Measurements from ENCODE around the gene ARIH2.

ARIH2 gene

DNA sequence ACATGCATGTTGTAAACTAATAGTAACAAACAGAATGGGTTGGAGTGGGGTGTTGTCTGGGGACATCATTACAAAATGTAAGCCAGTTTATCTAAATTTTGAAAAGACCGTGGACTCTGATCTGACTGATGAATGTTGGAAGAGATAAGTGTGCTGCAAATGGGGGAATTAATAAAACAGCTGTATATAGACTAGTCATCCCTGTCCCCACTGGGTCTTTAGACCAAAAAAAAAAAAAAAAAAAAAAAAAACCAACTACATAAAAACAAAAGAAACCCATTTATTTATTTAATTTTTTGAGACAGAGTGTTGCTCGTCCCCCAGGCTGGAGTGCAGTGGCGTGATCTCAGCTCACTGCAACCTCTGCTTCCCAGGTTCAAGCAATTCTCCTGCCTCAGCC is 20.0 kb downstream of the ARIH2 start:
- intact Hi-C loops (cut with micrococcal nuclease) = no loop called here
- Mint-ChIP-seq H3K27me3 (no peaks in the 10 kb centered on the region), H3K4me1 (ENCODE audit: low read depth) (peaks cover 37% of the 10 kb centered on the region), H3K9me3 (no peaks in the 10 kb centered on the region), H3K4me3 (no peak overlapping the region), H3K36me3 (ENCODE audit: low read depth) (peaks cover 59% of the 10 kb centered on the region), H3K27ac (no peak overlapping the region)

DNA sequence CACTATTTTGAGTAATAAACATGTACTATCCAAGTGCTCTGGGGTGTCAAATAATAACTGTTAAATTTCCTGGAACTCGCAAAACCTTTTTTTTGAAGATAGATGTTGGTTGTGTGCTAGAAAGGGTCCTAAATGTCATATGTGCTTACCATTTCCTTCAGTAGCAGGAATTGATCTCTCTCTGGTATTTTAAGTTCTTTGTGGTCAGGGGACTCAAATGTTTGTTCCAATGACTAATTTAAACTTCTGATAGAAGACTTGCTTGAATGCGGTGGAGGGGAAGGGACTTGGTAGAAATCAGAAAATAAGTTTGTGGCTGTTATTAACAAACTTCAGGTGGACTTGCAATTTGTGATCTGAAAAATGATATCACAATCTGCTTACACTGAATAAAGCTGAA is 26.8 kb downstream of the ARIH2 start:
- Mint-ChIP-seq H3K4me3 (no peak overlapping the region), H3K27ac (no peak overlapping the region), H3K36me3 (ENCODE audit: low read depth) (peaks cover 46% of the 10 kb centered on the region), H3K27me3 (no peaks in the 10 kb centered on the region), H3K4me1 (ENCODE audit: low read depth) (peaks cover 10% of the 10 kb centered on the region), H3K9me3 (no peaks in the 10 kb centered on the region)
- intact Hi-C loops (cut with micrococcal nuclease) = no loop called here

DNA sequence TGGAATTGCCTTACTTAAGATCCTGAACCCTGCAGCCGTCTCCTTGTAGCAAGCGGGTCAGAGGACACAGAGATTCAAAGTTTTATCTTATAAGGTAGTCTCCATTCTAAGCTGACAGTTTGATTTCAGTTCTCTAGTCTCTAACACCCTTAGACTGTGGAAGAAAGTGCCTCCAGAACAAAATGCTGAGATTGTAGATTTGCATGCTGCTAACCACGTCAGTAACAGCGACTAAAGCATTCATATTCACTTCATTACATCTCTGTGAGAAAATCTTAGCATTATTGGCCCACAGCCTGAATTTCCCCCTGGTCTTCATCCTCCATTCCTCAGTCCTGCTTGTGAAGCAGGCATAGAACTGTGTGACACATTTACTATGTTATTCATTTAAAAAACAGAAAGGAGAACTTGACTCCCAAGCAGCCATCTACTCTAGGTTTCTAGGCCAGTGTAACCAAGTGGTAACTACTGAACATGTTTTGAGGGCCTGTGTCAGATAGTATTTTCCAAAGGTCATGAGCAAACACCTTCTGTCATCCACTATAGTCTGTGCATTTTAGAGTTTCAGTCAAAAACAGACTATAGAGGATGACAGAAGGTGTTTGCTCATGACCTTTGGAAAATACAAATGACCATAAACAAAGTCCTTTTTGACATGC is 27.4 kb downstream of the ARIH2 start:
- H3K27me3 Mint-ChIP-seq = no peaks in the 10 kb centered on the region
- intact Hi-C loops (cut with micrococcal nuclease) = no loop called here
- no peaks in the 10 kb centered on the region for H3K9me3 Mint-ChIP-seq
- H3K36me3 Mint-ChIP-seq (ENCODE audit: low read depth) = peaks cover 44% of the 10 kb centered on the region
- H3K4me1 Mint-ChIP-seq (ENCODE audit: low read depth) = peaks cover 10% of the 10 kb centered on the region
- H3K27ac Mint-ChIP-seq = no peak overlapping the region
- H3K4me3 Mint-ChIP-seq = no peak overlapping the region

- no peaks in the 10 kb centered on the region for H3K27me3 Mint-ChIP-seq
- H3K4me3 Mint-ChIP-seq = no peak overlapping the region
- H3K4me1 Mint-ChIP-seq (ENCODE audit: low read depth) = peaks cover 21% of the 10 kb centered on the region
- H3K27ac Mint-ChIP-seq = no peak overlapping the region
- no peaks in the 10 kb centered on the region for H3K9me3 Mint-ChIP-seq
- intact Hi-C loops (cut with micrococcal nuclease) = no loop called here
- peaks cover 41% of the 10 kb centered on the region for H3K36me3 Mint-ChIP-seq (ENCODE audit: low read depth)
Observed at GRCh38 chr3:48949376-48949717, 30.7 kb downstream of the ARIH2 start.

DNA sequence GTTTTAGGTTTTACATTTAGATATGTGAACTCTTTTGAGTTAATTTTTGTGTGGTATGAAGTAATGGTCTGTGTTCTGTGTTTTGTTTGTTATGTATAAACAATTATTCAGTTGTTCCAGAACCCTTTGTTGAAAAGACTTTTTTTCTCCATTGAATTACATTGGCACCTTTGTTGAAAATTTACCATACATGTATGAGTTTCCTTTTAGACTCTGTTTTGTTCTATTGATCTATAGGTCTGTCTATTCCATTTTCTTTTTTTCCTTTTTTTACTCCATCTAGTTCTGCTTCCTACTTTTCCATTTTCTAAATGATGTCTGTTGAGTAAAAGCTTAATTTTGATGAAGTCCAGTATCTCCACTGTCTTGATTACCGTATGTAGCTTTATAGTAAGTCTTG is 31.4 kb downstream of the ARIH2 start:
- peaks cover 21% of the 10 kb centered on the region for H3K4me1 Mint-ChIP-seq (ENCODE audit: low read depth)
- peaks cover 37% of the 10 kb centered on the region for H3K36me3 Mint-ChIP-seq (ENCODE audit: low read depth)
- intact Hi-C loops (cut with micrococcal nuclease) = no loop called here
- H3K9me3 Mint-ChIP-seq = no peaks in the 10 kb centered on the region
- no peak overlapping the region for H3K4me3 Mint-ChIP-seq
- no peaks in the 10 kb centered on the region for H3K27me3 Mint-ChIP-seq
- H3K27ac Mint-ChIP-seq = no peak overlapping the region

DNA sequence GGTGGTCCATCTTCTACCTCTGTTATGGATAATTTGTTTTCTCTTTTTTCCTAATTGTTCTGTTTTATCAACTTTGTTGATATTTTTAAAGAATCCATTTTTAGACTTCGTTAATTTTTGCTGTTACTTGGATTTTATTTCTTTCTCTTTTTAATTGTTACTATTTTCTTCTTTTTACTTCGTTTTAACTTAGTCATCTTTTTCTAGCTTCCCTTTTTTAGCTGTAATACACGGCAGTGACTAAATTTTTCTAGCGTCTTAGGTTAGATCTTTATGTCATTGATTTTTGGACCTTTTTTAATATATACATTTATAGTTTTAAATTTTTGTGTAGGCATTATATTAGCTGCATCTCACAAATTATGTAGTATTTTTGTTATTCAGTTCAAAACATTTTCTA is 33.1 kb downstream of the ARIH2 start:
- Mint-ChIP-seq H3K27me3 (no peaks in the 10 kb centered on the region), H3K4me3 (no peak overlapping the region), H3K9me3 (no peaks in the 10 kb centered on the region), H3K36me3 (ENCODE audit: low read depth) (peaks cover 42% of the 10 kb centered on the region), H3K27ac (no peak overlapping the region), H3K4me1 (ENCODE audit: low read depth) (peaks cover 21% of the 10 kb centered on the region)
- intact Hi-C loops (cut with micrococcal nuclease) = no loop called here

DNA sequence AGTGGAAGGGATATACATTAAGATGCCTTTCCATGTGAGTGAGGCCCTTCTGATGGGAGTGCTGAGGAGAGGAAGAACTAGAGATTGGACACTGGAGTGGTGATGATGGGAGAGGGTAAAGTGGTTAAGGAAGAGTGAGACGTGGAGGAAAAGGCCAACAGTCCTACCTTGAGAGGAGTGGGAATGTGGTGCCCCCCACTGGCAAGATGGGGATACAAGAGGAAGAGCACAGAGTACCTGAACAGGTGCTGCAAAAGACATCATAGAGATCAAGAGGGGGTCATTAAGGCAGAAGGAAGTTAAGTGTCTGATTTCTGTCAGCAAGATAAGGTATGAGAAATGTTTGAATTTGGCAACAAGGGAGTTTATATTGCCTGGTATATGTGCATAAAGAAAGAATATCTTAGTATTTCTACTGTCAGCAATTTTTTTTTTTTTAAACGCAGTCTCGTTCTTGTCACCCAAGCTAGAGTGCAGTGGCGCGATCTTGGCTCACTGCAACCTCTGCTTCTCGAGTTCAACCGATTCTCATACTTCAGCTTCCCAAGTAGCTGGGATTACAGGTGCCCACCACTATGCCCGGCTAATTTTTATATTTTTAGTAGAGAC is 34.0 kb downstream of the ARIH2 start:
- Mint-ChIP-seq H3K36me3 (ENCODE audit: low read depth) (peaks cover 47% of the 10 kb centered on the region), H3K27me3 (no peaks in the 10 kb centered on the region), H3K27ac (peak overlapping the region; percentile 3), H3K9me3 (no peaks in the 10 kb centered on the region), H3K4me3 (no peak overlapping the region), H3K4me1 (ENCODE audit: low read depth) (peaks cover 21% of the 10 kb centered on the region)
- intact Hi-C loops (cut with micrococcal nuclease) = no loop called here

DNA sequence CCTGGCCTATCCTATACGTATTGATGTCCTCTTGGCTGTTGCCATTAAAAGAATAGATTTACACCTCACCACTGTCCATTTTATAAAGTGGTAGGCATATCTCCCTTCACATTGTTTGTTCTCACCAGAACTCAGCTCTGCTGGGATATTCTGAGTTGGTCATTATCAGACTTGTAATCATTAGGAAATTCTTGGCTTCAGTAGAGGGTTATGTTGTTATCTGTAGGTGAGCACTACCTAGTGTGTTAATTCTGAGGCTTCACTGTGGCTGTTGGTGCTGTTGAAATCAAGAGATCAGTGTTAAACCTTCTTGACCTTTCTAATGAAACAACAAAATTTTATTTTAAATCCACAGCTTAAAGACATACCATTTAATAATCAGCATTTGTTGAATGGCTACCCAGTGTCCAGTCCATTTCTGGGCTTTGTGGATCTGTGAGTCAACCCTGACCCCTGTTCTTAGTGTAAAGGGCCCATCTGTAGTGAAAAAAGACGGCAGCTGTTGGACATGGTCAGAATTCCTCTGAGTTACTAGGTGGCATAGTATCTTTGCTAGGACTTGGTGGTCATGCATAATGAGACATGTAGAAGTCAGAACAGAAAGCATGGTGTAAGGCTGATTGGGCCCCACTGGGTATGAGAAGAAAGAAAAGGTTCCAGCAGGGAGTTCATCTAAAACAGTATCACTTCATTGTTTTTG is 38.5 kb downstream of the ARIH2 start:
- Mint-ChIP-seq H3K36me3 (ENCODE audit: low read depth) (peaks cover 66% of the 10 kb centered on the region), H3K9me3 (no peaks in the 10 kb centered on the region)

DNA sequence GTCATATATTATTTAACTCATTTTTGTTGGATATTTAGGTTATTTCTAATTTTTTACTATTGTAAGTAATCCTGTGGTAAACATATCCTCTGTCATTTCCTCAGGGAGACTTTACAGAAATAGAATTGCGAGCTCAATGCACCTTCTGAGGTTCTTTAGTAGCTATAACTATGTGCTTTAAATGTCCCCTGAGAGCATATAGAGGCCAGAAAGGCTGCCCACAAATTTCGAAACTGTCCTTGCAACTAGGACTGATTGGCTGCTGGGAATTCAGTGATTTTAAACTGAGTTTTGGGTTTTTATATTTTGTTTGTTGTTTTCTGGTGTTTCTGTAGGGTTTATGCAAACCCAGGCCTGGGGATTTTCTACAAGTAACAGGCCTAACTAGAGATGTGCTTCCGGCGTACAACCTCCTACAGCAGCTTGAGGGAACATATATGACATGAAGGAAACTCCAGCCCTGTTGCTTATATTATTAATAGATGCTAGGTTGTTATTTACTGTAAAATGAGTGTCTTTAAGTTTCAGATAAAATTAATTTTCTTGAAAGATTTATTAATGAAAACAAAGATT is 42.3 kb downstream of the ARIH2 start:
- intact Hi-C loops (cut with micrococcal nuclease) = no loop called here
- H3K27me3 Mint-ChIP-seq = no peaks in the 10 kb centered on the region
- no peak overlapping the region for H3K4me3 Mint-ChIP-seq
- H3K4me1 Mint-ChIP-seq (ENCODE audit: low read depth) = no peaks in the 10 kb centered on the region
- H3K9me3 Mint-ChIP-seq = no peaks in the 10 kb centered on the region
- H3K36me3 Mint-ChIP-seq (ENCODE audit: low read depth) = peaks cover 75% of the 10 kb centered on the region
- H3K27ac Mint-ChIP-seq = no peak overlapping the region

More for the DNA sequence above, 38.5 kb downstream of the ARIH2 start:
- peaks cover 6% of the 10 kb centered on the region for H3K4me1 Mint-ChIP-seq (ENCODE audit: low read depth)
- H3K4me3 Mint-ChIP-seq = no peak overlapping the region
- intact Hi-C loops (cut with micrococcal nuclease) = no loop called here
- no peaks in the 10 kb centered on the region for H3K27me3 Mint-ChIP-seq
- no peak overlapping the region for H3K27ac Mint-ChIP-seq

DNA sequence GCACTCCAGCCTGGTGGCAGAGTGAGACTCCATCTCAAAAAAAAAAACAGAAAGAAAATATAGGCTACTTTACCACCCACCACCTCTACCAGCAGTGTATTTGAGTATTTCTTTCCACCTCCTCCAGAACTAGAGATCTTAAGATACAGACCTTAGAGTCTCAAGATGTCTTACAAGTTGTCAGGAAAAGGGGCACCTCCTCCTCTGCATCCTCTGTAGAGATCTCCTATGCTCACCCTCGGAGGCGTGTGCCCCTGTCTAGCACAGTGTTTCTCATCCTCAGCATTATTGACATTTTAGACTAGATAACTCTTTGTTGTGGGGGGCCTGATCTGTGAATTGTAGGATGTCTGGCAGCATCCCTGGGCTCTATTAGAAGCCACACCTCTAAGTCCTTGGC is 43.7 kb downstream of the ARIH2 start:
- Mint-ChIP-seq H3K4me1 (ENCODE audit: low read depth) (no peaks in the 10 kb centered on the region), H3K27ac (no peak overlapping the region), H3K4me3 (no peak overlapping the region), H3K36me3 (ENCODE audit: low read depth) (peaks cover 71% of the 10 kb centered on the region), H3K27me3 (no peaks in the 10 kb centered on the region), H3K9me3 (no peaks in the 10 kb centered on the region)
- intact Hi-C loops (cut with micrococcal nuclease) = no loop called here

GRCh38 chr3:48962939-48963338 is 44.3 kb downstream of the ARIH2 start:
- Mint-ChIP-seq H3K36me3 (ENCODE audit: low read depth) (peaks cover 71% of the 10 kb centered on the region), H3K27ac (no peak overlapping the region), H3K9me3 (no peaks in the 10 kb centered on the region), H3K27me3 (no peaks in the 10 kb centered on the region), H3K4me3 (no peak overlapping the region), H3K4me1 (ENCODE audit: low read depth) (no peaks in the 10 kb centered on the region)
- intact Hi-C loops (cut with micrococcal nuclease) = no loop called here

DNA sequence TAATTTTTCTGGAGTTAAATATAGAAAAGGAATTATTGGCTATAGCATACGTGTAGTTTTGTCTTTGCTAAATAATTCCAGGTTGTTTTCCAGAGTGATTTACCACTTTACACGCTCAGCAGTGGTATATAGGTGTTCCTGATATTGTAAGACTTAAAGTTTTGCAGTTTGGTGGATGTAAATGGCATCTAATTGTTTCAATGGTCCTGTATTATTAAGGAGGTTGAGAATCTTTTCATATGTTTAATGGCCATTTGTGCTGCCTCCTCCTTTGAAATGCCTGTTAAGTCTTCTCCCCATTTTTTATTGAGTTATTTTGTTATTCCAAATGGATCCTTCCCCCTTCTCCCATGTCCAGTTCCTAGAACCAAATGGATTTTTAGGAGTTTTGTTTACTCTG is 44.9 kb downstream of the ARIH2 start:
- Mint-ChIP-seq H3K4me1 (ENCODE audit: low read depth) (no peaks in the 10 kb centered on the region), H3K36me3 (ENCODE audit: low read depth) (peaks cover 71% of the 10 kb centered on the region), H3K27ac (no peak overlapping the region), H3K9me3 (no peaks in the 10 kb centered on the region), H3K4me3 (no peak overlapping the region), H3K27me3 (no peaks in the 10 kb centered on the region)
- intact Hi-C loops (cut with micrococcal nuclease) = no loop called here

GRCh38 chr3:48966367-48966766 is 47.7 kb downstream of the ARIH2 start:
- peaks cover 96% of the 10 kb centered on the region for H3K36me3 Mint-ChIP-seq (ENCODE audit: low read depth)
- no peaks in the 10 kb centered on the region for H3K27me3 Mint-ChIP-seq
- no peak overlapping the region for H3K27ac Mint-ChIP-seq
- intact Hi-C loops (cut with micrococcal nuclease) = loop anchor here (2.0 kb wide), 1 partner anchor 76 kb away; no protein-coding TSS in a partner anchor
- H3K4me3 Mint-ChIP-seq = no peak overlapping the region
- H3K4me1 Mint-ChIP-seq (ENCODE audit: low read depth) = no peaks in the 10 kb centered on the region
- H3K9me3 Mint-ChIP-seq = no peaks in the 10 kb centered on the region

DNA sequence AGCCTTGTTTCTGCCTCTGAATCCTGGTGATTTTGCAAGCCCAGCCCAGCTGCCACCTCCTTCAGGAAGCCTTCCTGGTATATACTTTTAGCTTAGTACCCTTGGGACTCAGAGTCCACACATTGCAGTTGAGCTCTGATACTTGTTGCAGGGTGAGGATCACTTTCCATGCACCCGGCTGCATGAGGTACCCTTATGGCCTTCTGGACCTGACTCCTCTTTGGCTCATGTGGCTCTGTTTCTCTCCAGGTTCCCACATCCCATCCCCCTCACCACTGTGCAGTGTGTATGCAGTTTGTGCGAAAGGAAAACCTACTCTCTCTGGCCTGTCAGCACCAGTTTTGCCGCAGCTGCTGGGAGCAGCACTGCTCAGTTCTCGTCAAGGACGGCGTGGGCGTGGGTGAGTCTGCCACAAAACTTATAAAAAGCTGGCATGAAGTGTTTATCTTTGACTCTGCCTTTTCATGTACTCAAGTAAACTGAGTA is 48.3 kb downstream of the ARIH2 start:
- Mint-ChIP-seq H3K9me3 (no peaks in the 10 kb centered on the region), H3K4me1 (ENCODE audit: low read depth) (no peaks in the 10 kb centered on the region), H3K36me3 (ENCODE audit: low read depth) (peaks cover 96% of the 10 kb centered on the region), H3K27ac (no peak overlapping the region), H3K4me3 (no peak overlapping the region), H3K27me3 (no peaks in the 10 kb centered on the region)
- intact Hi-C loops (cut with micrococcal nuclease) = loop anchor here (2.0 kb wide), 1 partner anchor 76 kb away; no protein-coding TSS in a partner anchor
